Peyer's patch (tissue), 4 donors: ENCODE measurements around the gene RTN4RL1. TPM values are rescaled to one million over a fixed set of nuclear protein-coding genes. Genes with fewer than 3 reads are reported as not detected.

ENCODE experiments used
- DNase-seq, 3 donors: peaks; one replicate each; pipeline ENCODE4 v3.0.0-alpha.2; 2017 to 2019
- H3K27ac ChIP-seq, 4 donors: fragments of 200-600 bp; sonication (generic); one replicate each; pipeline ENCODE4 v1.5.1; 2016 to 2019
- H3K27me3 ChIP-seq, 2 donors: fragments of 200-600 bp; sonication (generic); one replicate each; pipeline ENCODE4 v1.5.1; 2019
- H3K36me3 ChIP-seq, 3 donors: fragments of 200-600 bp; sonication (generic); one replicate each; pipeline ENCODE4 v1.5.1; 2016 to 2019
- H3K4me1 ChIP-seq, 4 donors: fragments of 200-600 bp; sonication (generic); one replicate each; pipeline ENCODE4 v1.5.1; 2016 to 2019
- H3K4me3 ChIP-seq, 4 donors: fragments of 200-600 bp; sonication (generic); 1 replicate in 3 of 4; 2 replicates in 1 of 4; pipeline ENCODE4 v1.5.1; 2016 to 2019; ENCODE audit warnings: mild to moderate bottlenecking in 1 of 4
- H3K9me3 ChIP-seq, 4 donors: fragments of 200-600 bp; sonication (generic); one replicate each; pipeline ENCODE4 v1.5.1; 2016 to 2019; ENCODE audit warnings: mild to moderate bottlenecking in 1 of 4
- POLR2A ChIP-seq, 2 donors: fragments of 450-650 bp; IDR thresholded peaks; one replicate each; pipeline ENCODE4 v1.5.1; 2017; ENCODE audit warnings: antibody characterized with exemption in 2 of 2, mild to moderate bottlenecking in 2 of 2, moderate library complexity in 2 of 2
- total RNA-seq, 4 donors: library from RNA; depleted of rRNA; stranded (reverse); fragments of >200 nt; gene quantifications; one replicate each; pipeline ENCODE4 v1.1.0, GENCODE V29; 2016
- TF ChIP-seq, protein P1 (sequence below), 6 experiments: fragments of 450-650 bp in 4 of 6; fragments of 200-600 bp in 2 of 6; sonication (generic) in 1 of 6; IDR thresholded peaks; one replicate each; pipeline ENCODE4 v1.5.1; 2017 to 2019; ENCODE audit warnings: antibody characterized with exemption in 6 of 6, mild to moderate bottlenecking in 3 of 6, moderate library complexity in 1 of 6

Gene RTN4RL1, protein sequence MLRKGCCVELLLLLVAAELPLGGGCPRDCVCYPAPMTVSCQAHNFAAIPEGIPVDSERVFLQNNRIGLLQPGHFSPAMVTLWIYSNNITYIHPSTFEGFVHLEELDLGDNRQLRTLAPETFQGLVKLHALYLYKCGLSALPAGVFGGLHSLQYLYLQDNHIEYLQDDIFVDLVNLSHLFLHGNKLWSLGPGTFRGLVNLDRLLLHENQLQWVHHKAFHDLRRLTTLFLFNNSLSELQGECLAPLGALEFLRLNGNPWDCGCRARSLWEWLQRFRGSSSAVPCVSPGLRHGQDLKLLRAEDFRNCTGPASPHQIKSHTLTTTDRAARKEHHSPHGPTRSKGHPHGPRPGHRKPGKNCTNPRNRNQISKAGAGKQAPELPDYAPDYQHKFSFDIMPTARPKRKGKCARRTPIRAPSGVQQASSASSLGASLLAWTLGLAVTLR
- not detected for total RNA-seq

DNA sequence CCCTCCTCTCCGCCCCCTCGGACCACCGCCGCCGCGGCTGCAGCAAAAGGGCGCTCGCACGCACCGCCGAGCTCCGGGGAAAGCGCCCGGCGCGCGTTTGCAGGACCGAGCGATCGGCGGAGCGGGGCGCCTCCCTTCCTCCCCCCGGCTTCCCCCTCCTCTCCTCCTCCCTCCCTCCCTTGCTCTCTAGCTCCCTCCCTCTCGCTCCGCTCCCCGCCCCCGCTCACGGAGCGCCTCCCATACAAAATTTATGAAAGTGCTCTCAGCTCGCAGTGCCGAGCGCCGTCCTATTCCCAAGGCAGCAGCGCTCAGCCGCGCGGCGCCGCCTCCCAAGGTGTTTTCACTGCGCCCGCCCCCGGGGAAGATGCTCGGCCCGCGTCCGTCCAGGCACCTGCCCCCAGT lies at the start of gene RTN4RL1:
TSS of gene RTN4RL1 (minus strand) at position 115 of the 402 bp plus-strand sequence. CDS start 469 bp downstream, outside the sequence.
- Histone ChIP-seq H3K27me3 (peaks cover 0 to 23% of the 10 kb centered on the region in 2 donors), H3K36me3 (no peaks in the 10 kb centered on the region), H3K9me3 (no peaks in the 10 kb centered on the region), H3K4me1 (peaks cover 0 to 37% (median 24%) of the 10 kb centered on the region in 4 donors), H3K4me3 (peak within 1 kb of the TSS; percentile 33 to 63 (median 60)), H3K27ac (peak within 1 kb of the TSS in 1 of 4 donors; percentile 28)
- peak; percentile 52 to 79 (median 60) for DNase-seq
- TF ChIP-seq POLR2A (IDR thresholded peaks at IDR 0.05), result no peak
- TF ChIP-seq, protein P1, sequence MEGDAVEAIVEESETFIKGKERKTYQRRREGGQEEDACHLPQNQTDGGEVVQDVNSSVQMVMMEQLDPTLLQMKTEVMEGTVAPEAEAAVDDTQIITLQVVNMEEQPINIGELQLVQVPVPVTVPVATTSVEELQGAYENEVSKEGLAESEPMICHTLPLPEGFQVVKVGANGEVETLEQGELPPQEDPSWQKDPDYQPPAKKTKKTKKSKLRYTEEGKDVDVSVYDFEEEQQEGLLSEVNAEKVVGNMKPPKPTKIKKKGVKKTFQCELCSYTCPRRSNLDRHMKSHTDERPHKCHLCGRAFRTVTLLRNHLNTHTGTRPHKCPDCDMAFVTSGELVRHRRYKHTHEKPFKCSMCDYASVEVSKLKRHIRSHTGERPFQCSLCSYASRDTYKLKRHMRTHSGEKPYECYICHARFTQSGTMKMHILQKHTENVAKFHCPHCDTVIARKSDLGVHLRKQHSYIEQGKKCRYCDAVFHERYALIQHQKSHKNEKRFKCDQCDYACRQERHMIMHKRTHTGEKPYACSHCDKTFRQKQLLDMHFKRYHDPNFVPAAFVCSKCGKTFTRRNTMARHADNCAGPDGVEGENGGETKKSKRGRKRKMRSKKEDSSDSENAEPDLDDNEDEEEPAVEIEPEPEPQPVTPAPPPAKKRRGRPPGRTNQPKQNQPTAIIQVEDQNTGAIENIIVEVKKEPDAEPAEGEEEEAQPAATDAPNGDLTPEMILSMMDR (IDR thresholded peaks at IDR 0.05), result no peak

DNA sequence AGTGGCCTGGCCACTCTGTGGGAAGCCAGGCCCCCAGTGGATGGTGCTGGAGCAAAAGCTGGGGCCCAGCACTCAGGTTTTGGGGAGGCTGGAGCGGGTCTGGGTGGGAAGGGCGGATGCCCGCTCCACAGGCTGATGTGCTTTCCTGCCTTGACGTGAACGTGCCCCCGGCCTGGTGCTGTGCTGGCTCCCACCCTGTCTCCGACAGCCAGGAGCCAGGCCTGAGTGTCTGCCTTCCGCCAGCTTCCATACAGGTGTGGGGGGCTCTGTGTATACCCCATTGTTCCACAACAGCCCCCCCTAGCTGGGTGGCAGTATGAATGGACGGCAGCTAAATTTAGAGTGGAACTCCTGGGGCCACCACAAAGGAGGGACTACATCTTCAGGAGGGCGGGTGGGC lies 49.8 kb upstream of the RTN4RL1 start:
- Histone ChIP-seq H3K27ac (peak overlapping the region; percentile 38 to 72 (median 66)), H3K4me3 (no peak overlapping the region), H3K9me3 (no peaks in the 10 kb centered on the region), H3K27me3 (no peaks in the 10 kb centered on the region), H3K4me1 (peaks cover 0 to 23% (median 12%) of the 10 kb centered on the region in 4 donors), H3K36me3 (peaks cover 0 to 11% (median 0%) of the 10 kb centered on the region in 3 donors)
- TF ChIP-seq, protein P1 (IDR thresholded peaks at IDR 0.05), result no peak
- TF ChIP-seq POLR2A (IDR thresholded peaks at IDR 0.05), result no peak
- peak in 1 of 3 donors; percentile 43 for DNase-seq

DNA sequence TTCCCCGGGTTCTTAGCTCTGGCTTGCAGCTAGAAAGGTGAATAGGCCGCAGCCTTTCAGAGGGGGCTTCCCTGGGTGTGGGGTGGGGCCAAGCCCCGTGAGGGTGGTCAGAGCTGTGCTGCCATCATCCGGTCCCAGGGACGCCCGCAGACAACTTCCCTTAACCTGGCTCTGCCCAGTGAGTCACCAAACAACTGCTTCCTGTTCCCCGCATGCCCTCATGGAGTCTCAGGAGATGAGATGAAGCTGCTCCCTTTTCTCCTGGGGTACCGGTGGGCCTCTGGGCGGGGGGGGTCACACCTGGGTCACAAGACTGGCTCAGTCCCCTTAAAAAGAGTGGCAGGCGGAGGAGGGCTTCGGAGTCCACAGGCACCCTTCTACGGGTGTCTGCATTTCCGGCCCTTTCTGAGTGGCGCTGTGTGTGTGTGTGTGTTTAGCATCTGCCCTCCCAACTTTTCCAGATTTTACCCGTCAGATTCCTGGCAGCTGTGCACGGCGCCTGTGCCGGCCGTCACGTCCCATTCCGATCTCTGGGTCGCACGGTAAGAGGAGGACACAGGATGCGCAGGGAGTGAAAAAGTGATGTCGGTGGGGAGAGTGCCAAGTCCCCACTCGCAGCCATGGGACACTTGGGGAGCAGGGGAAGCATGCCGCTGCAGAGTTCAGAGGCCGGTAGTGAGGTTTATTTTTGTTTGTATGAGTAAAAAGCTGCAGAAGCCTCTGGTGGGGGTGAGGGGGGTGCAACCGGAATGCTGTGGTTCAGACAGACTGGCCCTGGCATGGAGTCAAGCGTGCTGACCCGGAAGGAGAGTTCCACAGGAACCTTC lies 46.5 kb upstream of the RTN4RL1 start:
- H3K27ac ChIP-seq, result peak overlapping the region; percentile 63 to 94 (median 70)
- H3K36me3 ChIP-seq, result no peaks in the 10 kb centered on the region
- TF ChIP-seq POLR2A (IDR thresholded peaks at IDR 0.05), result no peak
- TF ChIP-seq, protein P1 (IDR thresholded peaks at IDR 0.05), result no peak
- H3K4me1 ChIP-seq, result peaks cover 2 to 47% (median 17%) of the 10 kb centered on the region in 4 donors
- DNase-seq, result peak in 1 of 3 donors; percentile 53
- H3K9me3 ChIP-seq, result no peaks in the 10 kb centered on the region
- no peaks in the 10 kb centered on the region for H3K27me3 ChIP-seq
- H3K4me3 ChIP-seq, result no peak overlapping the region

DNA sequence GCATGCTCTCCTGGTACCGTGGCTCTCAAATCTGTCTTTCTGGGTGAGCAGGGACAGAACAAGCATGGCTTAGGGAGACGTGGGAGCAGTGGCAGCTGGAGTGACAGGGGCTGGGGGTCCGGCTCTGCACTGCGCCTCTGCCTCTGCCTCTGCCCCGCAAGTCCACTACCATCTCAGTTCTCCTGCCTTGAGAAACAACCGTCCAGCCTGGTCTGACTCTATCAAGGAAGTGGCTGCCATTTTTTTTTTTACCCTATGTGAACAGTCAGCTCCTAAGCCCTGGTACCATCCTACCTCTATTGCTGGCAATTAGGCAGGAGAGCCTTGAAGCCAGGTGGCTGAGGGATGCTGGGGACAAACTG lies 45.9 kb upstream of the RTN4RL1 start:
- Histone ChIP-seq H3K4me1 (peaks cover 2 to 47% (median 17%) of the 10 kb centered on the region in 4 donors), H3K36me3 (no peaks in the 10 kb centered on the region), H3K4me3 (no peak overlapping the region)

More for the DNA sequence above, 45.9 kb upstream of the RTN4RL1 start:
- DNase-seq, result peak in 1 of 3 donors; percentile 27
- TF ChIP-seq POLR2A (IDR thresholded peaks at IDR 0.05), result no peak
- TF ChIP-seq, protein P1 (IDR thresholded peaks at IDR 0.05), result no peak
- H3K27me3 ChIP-seq, result no peaks in the 10 kb centered on the region
- peak overlapping the region; percentile 63 to 94 (median 70) for H3K27ac ChIP-seq
- H3K9me3 ChIP-seq, result no peaks in the 10 kb centered on the region
